Trophoblast cell (in vitro differentiated cells and primary cell): ENCODE data around the gene OSTF1.

Source experiments
- DNase-seq, 2 donors: peaks; one replicate each; pipeline ENCODE4 v3.0.0-alpha.2; 2016
- H2AFZ ChIP-seq: 2 replicates; pipeline ENCODE4 v1.6.1; 2013; ENCODE audit warnings: low read length, moderate library complexity, mild to moderate bottlenecking; ENCODE audit not compliant: insufficient read depth, poor library complexity
- H2AK5ac ChIP-seq: 2 replicates; pipeline ENCODE4 v1.6.1; 2013; ENCODE audit warnings: mild to moderate bottlenecking, low read length
- H2BK120ac ChIP-seq: 2 replicates; pipeline ENCODE4 v1.6.1; 2013; ENCODE audit warnings: low read length, mild to moderate bottlenecking, moderate library complexity; ENCODE audit not compliant: insufficient read depth, poor library complexity
- H2BK12ac ChIP-seq: 2 replicates; pipeline ENCODE4 v1.6.1; 2013; ENCODE audit warnings: mild to moderate bottlenecking, low read length, moderate library complexity
- H2BK5ac ChIP-seq: 2 replicates; pipeline ENCODE4 v1.6.1; 2013; ENCODE audit warnings: low read length, low read depth, moderate library complexity, mild to moderate bottlenecking; ENCODE audit not compliant: poor library complexity
- H3K14ac ChIP-seq: 2 replicates; pipeline ENCODE4 v1.6.1; 2013; ENCODE audit warnings: mild to moderate bottlenecking, low read length
- H3K18ac ChIP-seq: 2 replicates; pipeline ENCODE4 v1.6.1; 2013; ENCODE audit warnings: mild to moderate bottlenecking, low read length
- H3K23ac ChIP-seq: 2 replicates; pipeline ENCODE4 v1.6.1; 2013; ENCODE audit warnings: low read length
- H3K27ac ChIP-seq: 2 replicates; pipeline ENCODE4 v1.5.1; 2013; ENCODE audit warnings: low read depth, mild to moderate bottlenecking, inconsistent platforms, low read length, moderate library complexity
- H3K27me3 ChIP-seq: 2 replicates; pipeline ENCODE4 v1.6.1; 2013; ENCODE audit warnings: inconsistent platforms, mild to moderate bottlenecking, low read length, moderate library complexity; ENCODE audit not compliant: insufficient read depth
- H3K36me3 ChIP-seq, 2 experiments: 1 replicate in 1 of 2; 2 replicates in 1 of 2; pipeline ENCODE4 v1.6.1; 2013; ENCODE audit warnings: low read length in 2 of 2, mild to moderate bottlenecking in 2 of 2, moderate library complexity in 1 of 2; ENCODE audit not compliant: insufficient read depth in 2 of 2, control insufficient read depth in 1 of 2
- H3K4ac ChIP-seq: 2 replicates; pipeline ENCODE4 v1.6.1; 2013; ENCODE audit warnings: low read depth, mild to moderate bottlenecking, low read length, moderate library complexity
- H3K4me1 ChIP-seq, 2 experiments: 1 replicate in 1 of 2; 2 replicates in 1 of 2; pipeline ENCODE4 v1.6.1; 2013; ENCODE audit warnings: low read length in 2 of 2, mild to moderate bottlenecking in 2 of 2, moderate library complexity in 1 of 2; ENCODE audit not compliant: insufficient read depth in 2 of 2, control insufficient read depth in 1 of 2
- H3K4me2 ChIP-seq: 2 replicates; pipeline ENCODE4 v1.6.1; 2013; ENCODE audit warnings: inconsistent platforms, mild to moderate bottlenecking, low read length, moderate library complexity
- H3K4me3 ChIP-seq: 2 replicates; pipeline ENCODE4 v1.5.1; 2013; ENCODE audit warnings: mild to moderate bottlenecking, low read depth, low read length, inconsistent platforms
- H3K79me1 ChIP-seq: one replicate; pipeline ENCODE4 v1.6.1; 2013; ENCODE audit warnings: low read length
- H3K79me2 ChIP-seq: 2 replicates; pipeline ENCODE4 v1.6.1; 2013; ENCODE audit warnings: low read length, mild to moderate bottlenecking; ENCODE audit not compliant: control insufficient read depth, insufficient read depth, poor library complexity
- H3K9ac ChIP-seq: 2 replicates; pipeline ENCODE4 v1.6.1; 2013; ENCODE audit warnings: mild to moderate bottlenecking, low read length
- H3K9me3 ChIP-seq: 2 replicates; pipeline ENCODE4 v1.6.1; 2013; ENCODE audit warnings: low read depth, mild to moderate bottlenecking, control low read depth, inconsistent platforms, low read length; ENCODE audit not compliant: insufficient read depth
- H4K12ac ChIP-seq: 2 replicates; pipeline ENCODE4 v1.6.1; 2013; ENCODE audit warnings: low read depth, mild to moderate bottlenecking, low read length, moderate library complexity
- H4K8ac ChIP-seq: 2 replicates; pipeline ENCODE4 v1.6.1; 2013; ENCODE audit warnings: low read depth, mild to moderate bottlenecking, low read length, moderate library complexity
- H4K91ac ChIP-seq: one replicate; pipeline ENCODE4 v1.6.1; 2013; ENCODE audit warnings: low read depth, mild to moderate bottlenecking, low read length, moderate library complexity
- WGBS: extraction: QIAGEN DNeasy Blood & Tissue Kit; methylation state at CpG from one replicate; pipeline ENCODE4 v1.1.7; 2013; ENCODE audit warnings: missing lambda C conversion rate; ENCODE audit not compliant: insufficient read length, insufficient coverage; ENCODE audit errors: extremely low coverage; 5-methylcytosine and 5-hydroxymethylcytosine counted together

OSTF1 gene

DNA sequence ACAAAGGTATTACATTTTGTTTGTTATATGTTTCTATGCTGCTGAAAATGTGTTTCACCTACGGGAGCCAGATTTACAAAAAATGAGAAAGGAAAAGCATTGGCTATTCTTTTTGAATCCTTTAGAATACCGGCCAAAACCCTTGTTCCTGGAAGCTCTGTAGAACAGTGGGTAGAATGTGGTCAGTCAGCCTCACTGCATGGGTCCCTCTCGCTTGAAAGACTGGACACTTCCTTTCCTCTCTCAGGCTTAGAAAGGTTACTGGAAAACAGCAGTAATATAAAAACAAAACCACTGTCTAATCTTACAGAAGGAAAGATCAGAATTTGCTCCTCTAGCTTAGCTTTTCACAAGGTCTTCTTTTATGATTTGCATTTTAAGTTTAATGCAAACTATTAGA is 45.1 kb downstream of the OSTF1 start:
- Histone ChIP-seq H3K4me3 (no peak overlapping the region), H3K4ac (no peak overlapping the region), H3K79me2 (no peaks in the 10 kb centered on the region), H4K8ac (no peak overlapping the region), H3K36me3 (peaks cover 11 to 20% of the 10 kb centered on the region in 2 experiments), H4K91ac (no peak overlapping the region), H2BK120ac (no peak overlapping the region), H3K23ac (no peak overlapping the region), H4K12ac (no peak overlapping the region), H3K4me1 (no peaks in the 10 kb centered on the region), H3K79me1 (no peaks in the 10 kb centered on the region), H3K27ac (no peak overlapping the region), H2BK5ac (no peak overlapping the region), H3K18ac (no peak overlapping the region), H3K9me3 (no peaks in the 10 kb centered on the region), H2AFZ (no peak overlapping the region), H2BK12ac (no peak overlapping the region), H3K27me3 (no peaks in the 10 kb centered on the region), H3K4me2 (no peak overlapping the region), H3K9ac (no peak overlapping the region), H3K14ac (no peak overlapping the region), H2AK5ac (no peak overlapping the region)
- no CpG with 5 or more reads among the region's 3 CpGs for WGBS
- DNase-seq, result no peak

DNA sequence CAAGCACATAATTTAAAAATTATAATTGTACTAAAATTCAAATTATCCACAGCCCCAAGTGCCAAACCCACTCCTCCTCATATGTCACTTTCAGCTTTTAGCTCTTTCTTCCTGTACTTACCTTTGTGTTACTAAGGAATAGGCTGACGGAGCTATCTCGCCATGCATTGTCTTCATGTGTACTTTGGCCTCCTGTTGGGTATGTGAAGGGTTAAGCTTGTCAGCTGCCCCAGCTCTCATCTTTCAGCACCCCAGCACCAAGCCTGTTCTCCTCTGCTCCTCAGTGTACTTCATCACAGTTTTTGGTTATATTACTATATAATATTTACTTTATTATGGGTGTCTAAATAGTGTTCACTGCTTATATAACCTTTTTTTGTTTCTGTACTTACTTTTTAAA is 46.2 kb downstream of the OSTF1 start:
- H3K79me1 ChIP-seq, result no peaks in the 10 kb centered on the region
- WGBS, result no CpG with 5 or more reads among the region's 2 CpGs

GRCh38 chr9:75138260-75139040 is 50.1 kb downstream of the OSTF1 start:
- no peak overlapping the region for H3K4me3 ChIP-seq

More for the DNA sequence above, 46.2 kb downstream of the OSTF1 start:
- Histone ChIP-seq H2BK120ac (no peak overlapping the region), H2AK5ac (no peak overlapping the region), H2BK5ac (no peak overlapping the region), H3K36me3 (peaks cover 14 to 21% of the 10 kb centered on the region in 2 experiments), H3K4ac (no peak overlapping the region), H3K9me3 (no peaks in the 10 kb centered on the region), H2AFZ (no peak overlapping the region), H4K12ac (no peak overlapping the region), H4K91ac (no peak overlapping the region), H3K27ac (no peak overlapping the region), H3K27me3 (no peaks in the 10 kb centered on the region), H3K4me2 (no peak overlapping the region), H4K8ac (no peak overlapping the region), H3K79me2 (no peaks in the 10 kb centered on the region), H3K4me1 (no peaks in the 10 kb centered on the region), H3K23ac (no peak overlapping the region), H2BK12ac (no peak overlapping the region), H3K18ac (no peak overlapping the region), H3K14ac (no peak overlapping the region), H3K4me3 (no peak overlapping the region), H3K9ac (no peak overlapping the region)
- no peak for DNase-seq

GRCh38 chr9:75139201-75139600 is 50.9 kb downstream of the OSTF1 start:
- no peak overlapping the region for H4K8ac ChIP-seq
- DNase-seq, result no peak
- no peak overlapping the region for H2BK120ac ChIP-seq
- no peaks in the 10 kb centered on the region for H3K79me2 ChIP-seq
- no peak overlapping the region for H2AK5ac ChIP-seq
- H3K18ac ChIP-seq, result no peak overlapping the region
- no peak overlapping the region for H2BK12ac ChIP-seq
- H3K4me3 ChIP-seq, result no peak overlapping the region
- no peak overlapping the region for H3K23ac ChIP-seq
- no peak overlapping the region for H3K9ac ChIP-seq
- no peaks in the 10 kb centered on the region for H3K27me3 ChIP-seq
- no peaks in the 10 kb centered on the region for H3K9me3 ChIP-seq
- H3K14ac ChIP-seq, result no peak overlapping the region
- no peak overlapping the region for H3K4me2 ChIP-seq
- no peaks in the 10 kb centered on the region for H3K4me1 ChIP-seq
- WGBS, result no CpG with 5 or more reads among the region's 7 CpGs
- H2AFZ ChIP-seq, result no peak overlapping the region
- H2BK5ac ChIP-seq, result no peak overlapping the region
- peaks cover 19 to 24% of the 10 kb centered on the region in 2 experiments for H3K36me3 ChIP-seq
- H3K79me1 ChIP-seq, result no peaks in the 10 kb centered on the region
- no peak overlapping the region for H3K4ac ChIP-seq
- no peak overlapping the region for H4K91ac ChIP-seq
- no peak overlapping the region for H4K12ac ChIP-seq
- H3K27ac ChIP-seq, result no peak overlapping the region

More at GRCh38 chr9:75138260-75139040, 50.1 kb downstream of the OSTF1 start:
- Histone ChIP-seq H2BK5ac (no peak overlapping the region), H3K9ac (no peak overlapping the region), H4K8ac (no peak overlapping the region), H3K79me2 (no peaks in the 10 kb centered on the region), H4K91ac (no peak overlapping the region), H3K27me3 (no peaks in the 10 kb centered on the region), H3K23ac (no peak overlapping the region), H3K4me1 (no peaks in the 10 kb centered on the region), H3K4ac (no peak overlapping the region), H3K9me3 (no peaks in the 10 kb centered on the region), H2BK120ac (no peak overlapping the region), H4K12ac (no peak overlapping the region), H3K14ac (no peak overlapping the region), H3K18ac (no peak overlapping the region), H2BK12ac (no peak overlapping the region), H3K27ac (no peak overlapping the region), H3K79me1 (no peaks in the 10 kb centered on the region), H3K36me3 (peaks cover 16 to 19% of the 10 kb centered on the region in 2 experiments), H2AFZ (no peak overlapping the region), H3K4me2 (no peak overlapping the region), H2AK5ac (no peak overlapping the region)
- no CpG with 5 or more reads among the region's 1 CpG for WGBS
- no peak for DNase-seq
